Heart right ventricle (tissue), 16 donors: ENCODE measurements around the gene MTA3. TPM values are rescaled to one million over a fixed set of nuclear protein-coding genes. Genes with fewer than 3 reads are reported as not detected.
A peak's percentile ranks its signal among the peaks of the same experiment; 100 is the strongest.

Experiments used
- ATAC-seq, 8 donors: fragments of 200-7000 bp; cut with Tn5 transposase; one replicate each; pipeline ENCODE4 v1.9.1; 2020; ENCODE audit warnings: mild to moderate bottlenecking in 8 of 8, moderate library complexity in 8 of 8, moderate number of reproducible peaks in 1 of 8
- DNase-seq, 2 donors: peaks; one replicate each; pipeline ENCODE4 v3.0.0-alpha.2; 2020
- H3K27ac ChIP-seq, 10 donors: fragments of 200-600 bp; sonication (generic) in 2 of 10; one replicate each; pipeline versions ENCODE4 v1.5.0 to v1.8.0; 2020 to 2022; ENCODE audit warnings: mild to moderate bottlenecking in 3 of 10
- H3K27me3 ChIP-seq, 7 donors: fragments of 200-600 bp; one replicate each; pipeline ENCODE4 v1.8.0; 2021 to 2022; ENCODE audit warnings: mild to moderate bottlenecking in 2 of 7
- H3K36me3 ChIP-seq, 9 donors: fragments of 200-600 bp; sonication (generic) in 1 of 9; one replicate each; pipeline versions ENCODE4 v1.5.0 to v1.8.0; 2020 to 2022; ENCODE audit warnings: mild to moderate bottlenecking in 2 of 9
- H3K4me1 ChIP-seq, 9 donors: fragments of 200-600 bp; sonication (generic) in 1 of 9; one replicate each; pipeline versions ENCODE4 v1.5.0 to v1.8.0; 2020 to 2022; ENCODE audit warnings: mild to moderate bottlenecking in 4 of 9
- H3K4me3 ChIP-seq, 10 donors: fragments of 200-600 bp; sonication (generic) in 2 of 10; one replicate each; pipeline versions ENCODE4 v1.5.0 to v1.8.0; 2020 to 2022; ENCODE audit warnings: mild to moderate bottlenecking in 7 of 10, moderate library complexity in 2 of 10
- H3K9me3 ChIP-seq, 11 donors: fragments of 200-600 bp in 10 of 11; sonication (generic) in 2 of 11; one replicate each; pipeline versions ENCODE4 v1.5.0 to v1.8.0; 2013 to 2022; ENCODE audit warnings: mild to moderate bottlenecking in 2 of 11, control low read depth in 1 of 11, moderate library complexity in 1 of 11
- WGBS, 2 donors: extraction: QIAGEN DNeasy Blood & Tissue Kit; methylation state at CpG; one replicate each; pipeline ENCODE4 v1.1.7; 2013; ENCODE audit warnings: inconsistent platforms in 1 of 2; 5-methylcytosine and 5-hydroxymethylcytosine counted together
- intact Hi-C, 10 donors: fragments of 100-400 bp; cut with DNase I; formaldehyde crosslinking; loops; one replicate each; pipeline versions ENCODE4 v1.11.1 to v1.14.2; 2022
- polyA plus RNA-seq, 2 donors: library from polyadenylated mRNA; stranded (reverse); fragments of 200-250 nt; gene quantifications; one replicate each; pipeline ENCODE4 v1.2.3, GENCODE V29; 2013
- total RNA-seq, 10 donors: library from RNA; stranded (reverse); fragmentation: NEBNext Ultra II Directional in 3 of 10; extraction: Animal tissue kit (Norgen Biotek cat#: 25700) in 3 of 10; gene quantifications; one replicate each; pipeline versions ENCODE4 v1.2.1 to v1.2.4, GENCODE V29; 2021 to 2023
- TF ChIP-seq, protein P1 (sequence below), 9 donors: fragments of 200-600 bp; sonication (generic) in 2 of 9; IDR thresholded peaks; one replicate each; pipeline versions ENCODE4 v1.5.0 to v1.8.0; 2021 to 2022; ENCODE audit warnings: antibody characterized with exemption in 9 of 9, mild to moderate bottlenecking in 5 of 9, moderate library complexity in 1 of 9
- donor health status: Arrhythmogenic right ventricular cardiomyopathy.
- donor health status: ischemic (EF 13 %, LVEDD 7.1; RV severe dilation, severe dysfunction).
- donor health status: healthy with polysubstance abuse.
- donor health status: DM: no; HTN: yes; CAD: no.
- donor health status: DM: no; HTN: no; CAD: no.
- donor health status: ischemic (EF 25% LVEDD 6.9; RV normal size, moderate dysfunction).
- donor health status: ischemic (EF 25% LVEDD 5.7; RV mildly dilated, moderate dysfunction).
- donor health status: healthy.
- donor health status: DM: yes; HTN: yes; CAD: no.
- donor health status: Ischemic cardiomyopathy.
- donor health status: ischemic (EF 35%, LVEDD 5.7; RV mildly dilated, moderate dysfunction).
- donor health status: nonischemic (EF 11% LVEDD 7.7; RV severe dilation, severe dysfunction).
- donor health status: DM: yes; HTN: yes; CAD: no.
- donor health status: PGD.
- donor health status: ischemic (EF 29% LVEDD 5.4; RV normal size, mild dysfunction).
- donor health status: nonischemic (EF 23%, LVEDD 6.1; RV moderate dilation, normal function).

The MTA3 gene
- total and polyA plus RNA-seq, 12 donors, result 11.2 to 29.4 (median 21.9) TPM

DNA sequence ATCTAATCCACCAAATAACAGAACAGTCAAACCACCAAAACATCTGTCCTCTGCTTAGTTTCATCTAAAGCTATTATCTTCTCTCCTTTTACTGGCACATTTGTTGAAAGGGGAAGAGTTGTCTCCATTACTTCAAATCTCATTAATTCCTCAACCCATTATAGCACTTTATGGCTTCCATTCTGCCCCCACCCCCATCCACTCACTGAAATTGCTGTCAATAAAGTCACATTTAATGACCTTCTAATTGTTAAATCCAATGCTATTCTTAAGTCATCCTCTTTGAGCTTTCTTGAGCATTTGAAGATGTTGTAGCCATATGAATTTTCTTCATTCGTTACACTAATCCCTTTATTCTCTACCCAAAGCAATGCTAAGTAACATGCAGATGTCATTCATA lies 190.3 kb downstream of the MTA3 start:
- DNase-seq (no peak), ATAC-seq (no peak)
- Histone ChIP-seq H3K27ac (no peak overlapping the region), H3K4me1 (peaks cover under 1 to 22% (median 11%) of the 10 kb centered on the region in 9 donors), H3K9me3 (no peaks in the 10 kb centered on the region), H3K4me3 (no peak overlapping the region), H3K27me3 (no peaks in the 10 kb centered on the region), H3K36me3 (peaks cover 0 to 7% (median 0%) of the 10 kb centered on the region in 9 donors)
- TF ChIP-seq, protein P1, sequence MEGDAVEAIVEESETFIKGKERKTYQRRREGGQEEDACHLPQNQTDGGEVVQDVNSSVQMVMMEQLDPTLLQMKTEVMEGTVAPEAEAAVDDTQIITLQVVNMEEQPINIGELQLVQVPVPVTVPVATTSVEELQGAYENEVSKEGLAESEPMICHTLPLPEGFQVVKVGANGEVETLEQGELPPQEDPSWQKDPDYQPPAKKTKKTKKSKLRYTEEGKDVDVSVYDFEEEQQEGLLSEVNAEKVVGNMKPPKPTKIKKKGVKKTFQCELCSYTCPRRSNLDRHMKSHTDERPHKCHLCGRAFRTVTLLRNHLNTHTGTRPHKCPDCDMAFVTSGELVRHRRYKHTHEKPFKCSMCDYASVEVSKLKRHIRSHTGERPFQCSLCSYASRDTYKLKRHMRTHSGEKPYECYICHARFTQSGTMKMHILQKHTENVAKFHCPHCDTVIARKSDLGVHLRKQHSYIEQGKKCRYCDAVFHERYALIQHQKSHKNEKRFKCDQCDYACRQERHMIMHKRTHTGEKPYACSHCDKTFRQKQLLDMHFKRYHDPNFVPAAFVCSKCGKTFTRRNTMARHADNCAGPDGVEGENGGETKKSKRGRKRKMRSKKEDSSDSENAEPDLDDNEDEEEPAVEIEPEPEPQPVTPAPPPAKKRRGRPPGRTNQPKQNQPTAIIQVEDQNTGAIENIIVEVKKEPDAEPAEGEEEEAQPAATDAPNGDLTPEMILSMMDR (IDR thresholded peaks at IDR 0.05), result no peak
- WGBS, 2 donors, result 91 to 100% methylated on average over 1 of the region's 1 CpG
- intact Hi-C loops, result no loop called here

DNA sequence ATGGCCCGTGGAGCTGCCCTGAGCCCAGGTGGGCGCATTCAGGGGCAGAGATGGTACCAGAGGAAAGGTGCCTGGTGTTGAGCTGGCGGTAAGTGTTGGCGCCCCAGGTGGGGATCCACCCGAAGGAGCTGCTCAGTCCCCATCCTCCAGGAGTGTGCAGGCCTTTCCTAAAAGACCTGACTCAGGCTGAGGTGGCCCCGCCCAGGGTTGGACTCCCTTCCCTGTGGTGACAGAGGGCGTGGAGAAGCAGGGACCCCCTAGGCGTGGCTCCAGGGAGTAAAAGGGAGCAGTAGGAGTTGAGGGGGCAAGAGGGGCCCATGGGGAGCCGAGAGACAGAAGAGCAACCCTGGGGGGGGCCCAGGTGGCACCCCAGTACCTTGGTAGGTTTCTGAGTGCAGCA lies 193.1 kb downstream of the MTA3 start:
- DNase-seq (no peak), ATAC-seq (no peak)
- no peak overlapping the region for H3K27ac ChIP-seq
- TF ChIP-seq, protein P1 (IDR thresholded peaks at IDR 0.05), result no peak
- H3K36me3 ChIP-seq, result no peaks in the 10 kb centered on the region
- no peaks in the 10 kb centered on the region for H3K9me3 ChIP-seq
- H3K4me1 ChIP-seq, result peaks cover 0 to 10% (median 0%) of the 10 kb centered on the region in 9 donors
- 94 to 95% methylated on average over 9 of the region's 9 CpGs for WGBS, 2 donors
- no peaks in the 10 kb centered on the region for H3K27me3 ChIP-seq
- intact Hi-C loops, result no loop called here
- H3K4me3 ChIP-seq, result peak overlapping the region in 1 of 10 donors; percentile 28

DNA sequence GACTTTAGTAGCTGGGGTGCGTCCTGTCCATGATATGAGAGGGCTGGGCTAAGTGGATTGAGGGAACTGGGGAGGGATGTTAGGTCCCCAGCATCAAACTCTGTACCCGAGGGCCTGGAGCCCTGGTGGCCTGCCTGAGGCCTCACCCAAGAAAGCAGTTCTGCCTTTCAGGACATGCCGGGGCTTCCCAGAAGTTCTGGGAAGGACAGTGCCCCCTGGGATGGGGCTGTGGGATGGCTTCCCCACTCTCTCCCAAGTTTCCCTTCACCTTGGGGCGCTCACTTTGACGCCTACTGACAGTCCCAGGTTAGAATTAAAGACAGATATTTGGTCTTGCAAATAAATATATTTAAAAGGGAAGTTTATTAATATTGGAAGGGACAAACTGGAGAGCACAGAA lies 193.7 kb downstream of the MTA3 start:
- intact Hi-C loops, result no loop called here
- WGBS, 2 donors, result 90 to 93% methylated on average over 5 of the region's 5 CpGs
- Histone ChIP-seq H3K9me3 (no peaks in the 10 kb centered on the region), H3K4me1 (peaks cover 0 to 10% (median 0%) of the 10 kb centered on the region in 9 donors), H3K27me3 (no peaks in the 10 kb centered on the region), H3K4me3 (peak overlapping the region in 1 of 10 donors; percentile 28), H3K36me3 (no peaks in the 10 kb centered on the region), H3K27ac (no peak overlapping the region)
- TF ChIP-seq, protein P1 (IDR thresholded peaks at IDR 0.05), result no peak
- DNase-seq, result no peak
- no peak for ATAC-seq

DNA sequence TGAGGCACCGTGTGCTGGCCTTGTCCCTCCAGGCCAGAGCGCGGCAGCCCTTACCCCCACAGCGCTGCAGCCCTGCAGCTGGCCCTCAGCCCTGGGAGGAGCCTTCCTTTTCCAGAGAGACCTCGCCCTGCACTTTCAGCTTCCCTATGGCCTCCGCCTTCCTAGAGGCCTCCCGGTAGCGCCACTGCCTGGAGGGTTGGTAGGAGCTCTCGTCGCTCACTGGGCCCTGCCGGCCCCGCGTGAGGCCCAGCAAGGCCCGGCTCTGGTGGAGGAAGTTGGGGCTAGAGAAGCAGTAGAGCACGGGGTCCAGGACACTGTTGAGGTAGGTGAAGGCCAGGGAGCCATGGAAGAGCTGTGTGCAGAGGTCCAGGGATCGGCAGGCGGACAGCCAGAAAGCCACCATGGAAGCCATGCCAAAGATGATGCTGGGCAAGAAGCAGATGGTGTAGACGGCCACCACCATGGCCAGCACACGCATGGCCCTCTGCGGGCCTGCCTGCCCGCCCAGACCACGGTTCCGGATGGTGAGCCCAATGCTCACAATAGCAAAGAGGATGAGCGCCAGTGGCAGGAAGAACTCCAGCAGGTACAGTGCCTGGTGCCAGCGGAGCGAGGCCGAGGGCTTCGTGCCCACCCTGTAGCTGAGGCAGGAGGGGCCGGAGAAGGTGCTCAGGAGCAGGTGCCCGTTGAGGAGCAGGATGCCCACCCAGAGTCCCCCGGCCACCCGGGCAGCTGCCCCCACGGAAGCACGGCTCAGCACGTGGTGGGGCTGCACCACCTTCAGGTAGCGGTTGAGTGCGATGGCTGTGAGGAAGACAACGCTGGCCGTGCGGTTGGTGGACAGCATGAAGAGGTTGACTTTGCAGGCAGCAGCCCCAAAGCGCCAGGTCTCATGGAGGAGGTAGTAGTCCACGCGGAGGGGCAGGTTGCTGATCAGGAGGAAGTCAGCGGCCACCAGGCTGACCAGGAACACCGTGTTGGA lies 194.7 kb downstream of the MTA3 start:
- no peak for ATAC-seq
- Histone ChIP-seq H3K36me3 (no peaks in the 10 kb centered on the region), H3K27me3 (no peaks in the 10 kb centered on the region), H3K9me3 (no peaks in the 10 kb centered on the region), H3K27ac (peak overlapping the region in 1 of 10 donors; percentile 26), H3K4me1 (peaks cover 0 to 10% (median 0%) of the 10 kb centered on the region in 9 donors), H3K4me3 (peak overlapping the region in 1 of 10 donors; percentile 28)
- TF ChIP-seq, protein P1 (IDR thresholded peaks at IDR 0.05), result no peak
- no peak for DNase-seq
- WGBS, 2 donors, result 96 to 97% methylated on average over 45 of the region's 45 CpGs
- intact Hi-C loops, result no loop called here
